ENCODE data around the gene CSGALNACT2. TPM values are rescaled to one million over a fixed set of nuclear protein-coding genes. Genes with fewer than 3 reads are reported as not detected.
A peak's percentile ranks its signal among the peaks of the same experiment; 100 is the strongest.

The CSGALNACT2 gene
- polyA plus RNA-seq, 1 of the 3 experiments (the other 2 are of a cell fraction), result 11.5 TPM

- Histone ChIP-seq H3K9me2 (no peaks in the 10 kb centered on the region), H3K9me3 (no peaks in the 10 kb centered on the region), H3K9ac (no peak overlapping the region), H3K79me2 (ENCODE audit: insufficient read depth) (no peaks in the 10 kb centered on the region), H3K36me3 (replicated peaks in 1 of 2; ENCODE audit: control insufficient read depth in 1 of 2, insufficient read depth in 2 of 2, low read length in 1 of 2) (no peaks in the 10 kb centered on the region), H3K4me2 (no peak overlapping the region), H2AFZ (ENCODE audit: low read depth) (no peak overlapping the region), H3K4me3 (ENCODE audit: low read depth in 2 of 2, low read length in 1 of 2) (no peak overlapping the region), H3K27ac (ENCODE audit: low read depth in 2 of 2, low read length in 1 of 2) (no peak overlapping the region), H4K20me1 (ENCODE audit: insufficient read depth) (no peaks in the 10 kb centered on the region), H3K27me3 (ENCODE audit: insufficient read depth) (no peaks in the 10 kb centered on the region), H3K4me1 (ENCODE audit: control insufficient read depth in 1 of 2, insufficient read depth in 2 of 2, low read depth in 1 of 2, low read length in 1 of 2) (no peaks in the 10 kb centered on the region; a peak in 1 of 4 replicates), H3F3A (replicated peaks; ENCODE audit: insufficient read depth) (no peaks in the 10 kb centered on the region)
- DNase-seq, result peak; percentile 11
- TF ChIP-seq RCOR1 (IDR thresholded peaks at IDR 0.05; ENCODE audit: low read length) (no peak), JUND (IDR thresholded peaks at IDR 0.05) (no peak), SMC3 (IDR thresholded peaks at IDR 0.05; ENCODE audit: low read depth, low read length) (no peak)
- ChIA-PET POLR2A (no interaction called here), CTCF (no interaction called here)
- 70% methylated on average over 4 of the region's 15 CpGs for WGBS (ENCODE audit: low lambda C conversion rate)
Observed at GRCh38 chr10:43199684-43200537, 61.7 kb downstream of the CSGALNACT2 start.

GRCh38 chr10:43200538-43201390 lies 62.5 kb downstream of the CSGALNACT2 start:
- H3K9me2 ChIP-seq, result no peaks in the 10 kb centered on the region
- peak; percentile 6 for DNase-seq
- TF ChIP-seq USF1 (IDR thresholded peaks at IDR 0.05; ENCODE audit: borderline replicate concordance, low read depth), result no peak
- no peak for TF ChIP-seq SMC3 (IDR thresholded peaks at IDR 0.05; ENCODE audit: low read depth, low read length)
- no peak for TF ChIP-seq FOXJ3 (CRISPR knock-in tag; IDR thresholded peaks at IDR 0.05)
- no peak for TF ChIP-seq NFIC (IDR thresholded peaks at IDR 0.05; ENCODE audit: borderline replicate concordance)
- no peak for TF ChIP-seq ZBTB33 (IDR thresholded peaks at IDR 0.05; ENCODE audit: borderline replicate concordance, low read depth)
- TF ChIP-seq TAF1 (IDR thresholded peaks at IDR 0.05; ENCODE audit: borderline replicate concordance, low read depth, low read length), result no peak
- TF ChIP-seq CTCF (IDR thresholded peaks at IDR 0.05), result no peak
- no peak for TF ChIP-seq YY1 (IDR thresholded peaks at IDR 0.05; ENCODE audit: low read depth)
- no peak for TF ChIP-seq FOSL2 (IDR thresholded peaks at IDR 0.05; ENCODE audit: borderline replicate concordance, low read depth)
- TF ChIP-seq EZH2phosphoT487 (IDR thresholded peaks at IDR 0.05; ENCODE audit: borderline replicate concordance, low read depth), result no peak
- TF ChIP-seq MXI1 (IDR thresholded peaks at IDR 0.05; ENCODE audit: low read depth, low read length), result no peak
- TF ChIP-seq EP300 (IDR thresholded peaks at IDR 0.05; ENCODE audit: borderline replicate concordance in 1 of 2, low read depth in 1 of 2, low read length in 1 of 2), result no peak
- no peak for TF ChIP-seq SIN3A (IDR thresholded peaks at IDR 0.05; ENCODE audit: borderline replicate concordance, low read depth, low read length)
- no peak for TF ChIP-seq USF2 (IDR thresholded peaks at IDR 0.05; ENCODE audit: borderline replicate concordance, low read depth, low read length)
- no peaks in the 10 kb centered on the region for H4K20me1 ChIP-seq (ENCODE audit: insufficient read depth)
- H3K36me3 ChIP-seq (replicated peaks in 1 of 2; ENCODE audit: control insufficient read depth in 1 of 2, insufficient read depth in 2 of 2, low read length in 1 of 2), result no peaks in the 10 kb centered on the region
- ChIA-PET CTCF (interaction anchor here (0.8 kb wide), 1 partner anchor 61 kb away, joined by 3 read pairs; no protein-coding TSS in a partner anchor), POLR2A (no interaction called here)
- no peaks in the 10 kb centered on the region for H3K79me2 ChIP-seq (ENCODE audit: insufficient read depth)
- no peaks in the 10 kb centered on the region for H3K9me3 ChIP-seq
- H3K4me1 ChIP-seq (ENCODE audit: control insufficient read depth in 1 of 2, insufficient read depth in 2 of 2, low read depth in 1 of 2, low read length in 1 of 2), result no peaks in the 10 kb centered on the region; a peak in 1 of 4 replicates
- no peak overlapping the region for H3K4me3 ChIP-seq (ENCODE audit: low read depth in 2 of 2, low read length in 1 of 2)
- no peak overlapping the region for H3K27ac ChIP-seq (ENCODE audit: low read depth in 2 of 2, low read length in 1 of 2)
- H3F3A ChIP-seq (replicated peaks; ENCODE audit: insufficient read depth), result no peaks in the 10 kb centered on the region
- 72% methylated on average over 3 of the region's 13 CpGs for WGBS (ENCODE audit: low lambda C conversion rate)
- no peak overlapping the region for H2AFZ ChIP-seq (ENCODE audit: low read depth)
- H3K4me2 ChIP-seq, result no peak overlapping the region
- no peaks in the 10 kb centered on the region for H3K27me3 ChIP-seq (ENCODE audit: insufficient read depth)
- no peak overlapping the region for H3K9ac ChIP-seq

All from SK-N-SH (cell line).